ENCODE data around the gene DICER1.
A peak's percentile ranks its signal among the peaks of the same experiment; 100 is the strongest.
"Not testable (repeated sequence)": the region's sequence is repeated elsewhere in the genome, so short reads cannot be mapped to it uniquely, and the experiment has no call there.

The DICER1 gene

DNA sequence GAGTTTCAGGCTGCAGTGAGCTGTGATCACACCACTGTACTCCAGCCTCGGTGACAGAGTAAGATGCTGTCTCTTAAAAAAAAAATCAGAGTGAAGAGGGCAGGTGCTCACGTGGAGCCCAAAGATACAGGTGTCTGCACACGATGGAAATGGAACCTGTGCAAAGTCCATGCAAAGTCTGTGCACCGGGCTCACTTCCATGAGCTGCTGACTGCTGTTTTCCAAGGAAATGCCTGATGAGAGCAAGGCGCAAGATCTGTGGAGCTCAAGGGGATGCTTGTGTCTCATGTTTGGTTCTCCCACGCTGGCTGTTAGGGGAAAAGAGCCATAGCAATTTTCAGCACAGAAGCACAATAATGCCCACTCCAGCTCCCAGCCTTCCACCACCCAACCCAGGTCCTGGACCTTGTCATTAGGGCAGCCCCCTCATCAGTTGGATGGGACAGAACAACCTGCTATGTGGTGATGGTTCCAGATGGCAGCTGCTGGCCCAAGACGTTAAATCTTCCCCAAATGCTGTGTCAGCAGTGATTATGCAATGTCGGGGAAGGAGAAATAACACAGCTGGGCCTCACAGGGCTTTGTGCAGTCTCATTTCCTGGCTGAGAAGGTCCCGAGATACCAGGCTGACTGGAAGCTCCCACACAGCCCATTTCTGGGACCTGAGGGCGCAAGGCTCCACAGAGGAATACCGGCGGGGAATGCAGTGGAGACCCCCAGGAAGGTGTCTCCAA lies 27.9 kb upstream of the DICER1 start:
- no peak for DNase-seq

DNA sequence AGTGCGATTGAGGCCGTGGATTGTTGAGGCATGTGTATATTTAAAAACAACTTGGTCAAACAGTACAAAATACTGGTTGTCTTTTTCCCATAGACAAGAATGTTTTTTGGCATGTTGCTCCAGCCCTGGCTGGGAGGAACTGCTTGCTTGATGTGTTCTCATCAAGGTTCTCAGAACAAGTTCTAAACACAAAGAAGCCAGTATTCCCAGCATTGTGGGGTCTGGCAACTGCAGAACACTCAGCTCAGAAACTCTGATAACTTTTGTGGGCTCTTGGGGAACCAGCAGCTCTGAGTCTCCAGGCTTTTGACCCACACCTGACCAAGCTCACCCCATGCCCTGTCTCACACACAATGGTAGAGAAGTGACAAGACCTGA lies 27.1 kb upstream of the DICER1 start:
- DNase-seq = no peak

DNA sequence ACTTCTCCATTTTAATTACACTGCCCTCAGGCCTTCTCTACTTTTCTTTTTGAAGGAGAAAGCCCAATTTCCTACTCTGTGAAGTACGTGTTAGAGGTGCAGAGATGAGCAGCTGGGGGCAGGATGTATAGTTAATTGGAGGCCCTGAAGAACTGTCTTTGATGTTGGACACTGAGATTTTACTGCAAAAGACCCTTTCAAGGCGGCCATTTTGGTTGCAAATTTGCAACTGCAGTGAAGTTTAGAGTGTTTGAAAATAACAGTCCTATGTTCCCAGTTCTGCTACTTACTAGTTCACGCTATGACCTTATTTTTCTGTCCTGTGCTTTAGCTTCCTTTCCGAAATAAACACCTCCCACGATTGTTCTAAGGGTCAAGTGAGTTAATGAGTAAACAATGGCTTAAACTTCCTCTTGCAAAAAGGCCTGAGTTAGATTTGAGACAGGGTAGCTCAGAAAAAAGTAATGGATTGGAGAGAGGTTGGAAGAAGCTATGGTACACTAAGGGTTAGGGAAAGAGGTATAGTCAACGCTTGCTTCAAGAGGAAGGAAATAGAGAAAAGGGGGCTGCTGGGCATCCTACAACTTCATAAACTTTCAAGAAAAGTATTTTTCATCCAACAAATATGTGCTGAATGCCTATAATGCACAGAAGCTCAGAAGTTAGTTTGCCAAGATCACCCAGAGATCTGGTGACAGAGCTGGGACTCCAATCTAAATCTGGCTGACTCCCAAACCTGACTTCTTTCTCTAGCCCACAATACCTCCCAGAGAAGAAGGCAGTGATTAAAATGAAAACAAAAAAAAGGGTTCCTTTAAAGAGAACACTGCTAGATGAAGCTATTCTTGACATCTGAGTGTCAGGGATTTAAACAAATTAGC lies 26.4 kb upstream of the DICER1 start:
- no peak for DNase-seq

DNA sequence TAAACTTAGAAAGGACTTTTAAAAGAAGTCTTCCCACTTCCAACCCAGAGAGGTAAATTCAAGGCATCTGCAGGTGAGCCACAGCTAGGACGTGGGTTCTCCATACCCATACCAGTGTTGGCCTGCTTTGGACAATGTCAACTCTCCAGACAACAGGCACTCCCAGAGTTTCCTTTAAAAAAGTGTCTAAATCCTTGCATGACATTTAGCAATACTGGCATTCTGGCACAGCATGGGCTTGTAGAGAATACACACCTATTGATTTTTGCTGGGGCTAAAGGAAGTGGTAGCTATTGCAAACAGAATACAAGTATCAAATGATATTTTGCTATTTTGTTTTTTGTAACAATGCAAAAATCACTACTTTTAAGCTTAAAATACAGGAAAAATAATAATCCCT lies 25.8 kb upstream of the DICER1 start:
- DNase-seq = no peak

DNA sequence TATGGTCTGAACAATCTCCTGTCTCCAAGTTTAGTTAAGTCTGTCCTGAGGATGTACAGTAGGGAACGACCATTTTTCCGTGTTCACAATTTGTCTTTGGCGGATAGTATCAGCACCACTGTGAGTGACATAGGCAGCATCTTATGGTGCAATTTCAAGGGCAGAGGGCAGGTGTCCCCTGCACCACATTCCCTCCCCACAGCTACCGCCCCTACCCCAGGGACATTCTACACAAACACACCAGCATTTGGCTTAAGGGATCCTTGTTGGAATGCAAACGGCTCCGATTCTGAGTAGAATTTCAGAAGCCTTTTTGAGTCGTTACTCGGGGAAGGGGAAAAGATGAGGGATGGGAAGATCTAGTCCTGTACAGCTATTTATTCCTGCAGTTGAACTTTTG lies 25.1 kb upstream of the DICER1 start:
- DNase-seq = no peak

DNA sequence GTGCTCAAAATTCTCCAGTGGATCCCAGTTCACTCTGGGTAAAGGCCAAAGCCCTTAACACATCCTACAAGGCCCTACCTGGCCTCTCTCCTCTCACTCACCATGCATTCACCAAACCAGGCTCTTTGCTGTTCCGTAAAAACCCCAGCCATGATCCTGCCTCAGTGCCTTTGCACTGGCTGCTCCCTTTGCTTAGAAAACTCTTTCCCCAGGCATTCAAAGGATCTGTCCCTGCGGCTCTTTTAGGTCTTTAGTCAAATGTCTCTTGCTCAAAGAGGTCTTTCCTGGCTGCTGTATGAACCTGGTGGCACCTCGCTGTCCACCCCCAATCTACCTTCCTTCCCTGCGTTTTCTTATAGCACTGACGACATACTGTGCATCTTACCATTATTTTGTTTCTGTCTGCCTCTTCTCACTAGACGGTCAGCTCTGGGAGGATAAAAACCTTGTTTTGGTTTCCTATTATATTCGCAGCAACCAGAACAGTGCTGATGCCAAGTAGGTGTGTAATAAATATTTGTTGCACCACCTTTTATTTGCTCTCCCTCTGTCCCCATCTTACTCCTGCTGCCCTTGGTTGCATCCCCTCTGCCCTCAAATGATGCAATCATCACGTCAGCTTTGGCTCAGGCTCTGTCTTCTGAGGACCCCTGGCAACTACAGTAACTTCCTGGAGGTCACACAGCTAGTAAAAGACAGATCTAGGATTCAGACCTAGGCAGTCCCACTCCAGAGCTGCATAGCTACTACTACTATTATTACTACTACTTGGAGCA lies 23.8 kb upstream of the DICER1 start:
- DNase-seq = no peak

DNA sequence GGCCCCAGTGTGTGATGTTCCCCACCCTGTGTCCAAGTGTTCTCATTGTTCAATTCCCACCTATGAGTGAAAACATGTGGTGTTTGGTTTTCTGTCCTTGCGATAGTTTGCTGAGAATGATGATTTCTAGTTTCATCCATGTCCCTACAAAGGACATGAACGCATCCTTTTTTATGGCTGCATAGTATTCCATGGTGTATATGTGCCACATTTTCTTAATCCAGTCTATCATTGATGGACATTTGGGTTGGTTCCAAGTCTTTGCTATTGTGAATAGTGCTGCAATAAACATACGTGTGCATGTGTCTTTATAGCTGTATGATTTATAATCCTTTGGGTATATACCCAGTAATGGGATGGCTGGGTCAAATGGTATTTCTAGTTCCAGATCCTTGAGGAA lies 18.3 kb upstream of the DICER1 start:
- DNase-seq = not testable (repeated sequence)

DNA sequence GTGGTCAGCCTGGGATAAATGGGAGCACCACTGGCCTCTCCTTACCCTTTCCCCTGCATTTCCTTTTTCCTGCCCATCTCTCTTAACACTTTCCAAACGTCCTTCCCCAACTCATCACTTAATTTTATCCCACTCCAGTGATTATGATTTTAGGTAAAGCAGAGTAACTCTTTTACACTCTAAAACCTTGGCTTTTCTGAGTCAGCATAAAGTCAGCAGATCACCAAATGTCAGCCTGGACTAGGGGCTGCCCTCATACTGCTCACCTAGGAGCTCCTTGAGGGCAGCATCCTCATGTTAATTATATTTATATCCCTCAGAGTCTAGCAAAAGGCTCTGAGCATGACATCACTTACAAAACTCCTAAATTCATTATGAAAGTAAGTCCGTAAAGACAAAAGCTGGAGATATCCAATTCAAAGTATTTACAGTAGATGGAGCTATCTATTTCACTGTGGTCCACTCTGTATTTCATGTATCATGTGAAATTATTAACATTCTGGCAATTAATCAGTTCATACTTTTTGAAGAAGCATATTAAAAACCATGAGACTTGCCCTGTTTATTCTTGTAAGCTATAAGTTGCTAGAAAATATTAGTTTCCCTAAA lies 17.0 kb upstream of the DICER1 start:
- peak; percentile 63 for DNase-seq

DNA sequence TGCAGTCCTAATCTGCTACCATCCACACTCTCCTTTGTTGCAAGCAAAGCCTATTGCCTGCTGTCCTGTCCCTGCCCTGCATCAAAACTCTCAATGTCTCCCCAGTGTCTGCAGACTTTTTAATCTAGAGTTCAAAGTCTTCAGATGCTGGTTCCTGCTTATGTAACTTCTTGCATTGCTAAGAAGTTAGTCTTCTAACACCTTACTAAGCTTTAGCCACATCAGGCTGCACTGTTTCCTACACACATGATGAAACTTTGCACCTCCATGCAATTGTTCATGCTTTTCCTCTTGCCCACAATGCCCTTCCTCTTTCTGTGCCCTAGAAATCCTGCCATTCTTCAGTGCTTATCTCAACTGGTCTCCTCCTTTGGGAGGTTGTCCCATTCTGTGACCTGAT lies 16.2 kb upstream of the DICER1 start:
- DNase-seq = no peak

DNA sequence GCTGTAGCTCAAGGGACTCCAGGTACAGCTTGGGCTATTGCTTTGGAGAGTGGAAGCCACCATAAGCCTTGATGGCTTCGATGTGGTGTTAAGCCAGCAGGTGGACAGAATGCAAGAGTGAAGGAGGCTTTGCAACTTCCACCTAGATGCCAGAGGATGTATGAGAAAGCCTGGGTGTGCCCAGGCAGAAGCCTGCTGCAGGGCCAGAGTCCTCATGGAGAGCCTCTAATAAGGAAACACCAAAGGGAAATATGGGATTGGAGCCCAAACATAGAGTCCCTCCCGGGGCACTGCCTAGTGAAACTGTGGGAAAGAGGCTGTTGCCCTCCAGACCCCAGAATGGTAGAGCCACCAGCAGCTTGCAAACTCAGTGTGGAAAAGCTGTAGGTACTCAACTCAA lies 9.8 kb upstream of the DICER1 start:
- no peak for DNase-seq

DNA sequence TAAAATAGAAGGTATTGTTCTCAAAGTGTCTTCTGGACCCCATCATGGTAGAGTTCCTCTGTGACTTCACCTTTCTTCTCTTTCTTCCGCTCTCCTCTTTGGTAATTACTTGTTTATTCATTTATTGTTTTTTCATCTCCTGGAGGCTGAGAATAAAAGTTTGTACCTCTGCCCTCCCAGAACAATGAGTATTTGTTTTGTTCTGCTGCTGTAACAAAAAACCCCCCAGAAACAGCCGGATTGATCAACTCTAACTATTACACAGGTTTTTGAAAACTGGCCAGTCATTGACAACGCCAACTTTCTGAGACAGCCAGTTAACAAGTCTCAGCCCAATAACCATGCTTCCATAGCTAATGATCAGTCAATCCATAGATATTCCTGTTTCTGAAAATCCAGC lies 8.2 kb upstream of the DICER1 start:
- no peak for DNase-seq

DNA sequence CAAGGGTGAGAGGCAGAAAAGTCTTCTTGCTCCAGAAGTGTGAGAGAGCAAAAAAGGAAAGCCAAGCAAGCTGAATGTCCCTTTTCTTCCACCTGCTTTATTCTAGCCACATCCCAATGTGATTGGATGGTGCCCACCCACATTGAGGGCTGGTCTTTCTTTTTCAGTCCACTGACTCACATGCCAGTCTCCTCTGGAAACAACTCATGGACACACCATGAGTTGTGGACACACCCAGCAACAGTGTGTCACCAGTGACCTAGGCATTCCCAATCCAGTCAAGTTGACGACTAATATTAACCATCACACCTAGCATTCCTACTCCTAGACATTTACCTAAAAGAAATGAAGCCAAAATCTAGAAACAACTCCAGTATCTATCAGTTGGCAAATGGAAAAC lies 7.2 kb upstream of the DICER1 start:
- no peak for DNase-seq

DNA sequence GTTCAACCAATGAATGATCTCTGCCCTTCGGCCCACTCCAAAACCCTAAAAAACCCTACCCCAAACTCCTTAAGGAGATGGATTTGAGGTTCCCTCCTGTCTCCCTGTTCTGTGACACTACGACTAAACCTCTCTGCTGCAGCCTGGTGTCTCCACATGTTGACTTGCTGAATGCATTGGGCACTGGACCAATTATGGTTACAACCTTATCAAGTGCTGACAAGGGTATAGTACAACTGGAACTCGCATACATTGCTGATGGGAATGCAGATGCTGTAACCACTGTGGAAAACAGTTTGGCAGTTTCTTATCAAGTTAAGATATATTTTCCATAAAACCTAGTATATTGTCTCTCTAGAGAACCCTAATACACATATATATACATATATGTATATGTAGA lies 6.3 kb upstream of the DICER1 start:
- no peak for DNase-seq

DNA sequence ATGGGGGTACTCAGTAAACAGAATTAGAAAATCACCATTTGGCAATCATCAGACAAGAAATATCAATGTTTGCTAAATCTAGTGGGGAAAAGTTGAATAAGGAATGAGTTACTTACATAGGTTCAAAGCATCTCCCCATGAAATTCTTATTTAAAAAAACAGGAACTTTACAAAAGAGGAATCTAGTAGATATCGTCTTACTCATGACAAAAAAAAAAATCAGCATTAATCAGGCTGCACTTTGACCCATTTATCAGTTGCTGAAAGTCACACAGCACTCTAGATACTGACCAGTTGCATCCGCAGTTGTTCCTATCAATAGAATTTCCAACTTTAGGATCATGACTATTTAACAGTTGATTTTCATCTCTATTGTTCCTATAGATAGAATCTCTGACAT lies 5.8 kb upstream of the DICER1 start:
- no peak for DNase-seq

DNA sequence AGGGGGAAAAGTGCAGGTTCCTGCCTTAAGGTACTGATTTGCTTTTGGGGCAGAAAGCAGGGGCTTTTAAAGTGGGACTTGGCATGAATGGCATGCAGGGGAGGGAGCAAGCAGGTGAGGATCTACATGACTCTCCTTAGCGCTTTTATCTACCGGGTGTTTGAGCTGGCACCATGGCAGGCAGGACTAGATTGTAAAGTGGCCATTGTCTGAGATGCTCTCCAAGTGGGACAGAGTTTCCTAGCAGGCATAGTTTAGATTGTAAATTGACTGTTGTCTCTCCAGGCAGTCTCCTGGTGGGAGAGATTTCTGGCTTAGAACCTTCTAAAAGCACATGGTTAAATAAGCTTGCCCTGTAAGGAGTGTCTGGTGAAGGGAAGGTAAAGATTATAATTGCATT lies 5.3 kb upstream of the DICER1 start:
- no peak for DNase-seq

DNA sequence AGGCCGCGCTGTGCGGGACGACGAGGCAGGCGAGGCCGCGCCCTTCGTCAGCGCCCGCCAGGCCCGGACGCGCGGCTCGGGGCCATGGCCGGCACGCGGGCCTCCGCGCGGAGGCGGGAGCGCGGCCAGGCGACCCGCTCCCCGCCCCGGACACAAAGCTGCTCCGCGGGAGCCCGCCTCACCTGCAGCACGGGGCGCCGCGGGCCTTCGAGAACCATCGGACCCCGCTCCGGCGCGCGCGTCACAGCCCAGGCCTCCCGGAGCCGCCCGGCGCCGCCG lies 342 bp downstream of the DICER1 start:
- no peak for DNase-seq

DNA sequence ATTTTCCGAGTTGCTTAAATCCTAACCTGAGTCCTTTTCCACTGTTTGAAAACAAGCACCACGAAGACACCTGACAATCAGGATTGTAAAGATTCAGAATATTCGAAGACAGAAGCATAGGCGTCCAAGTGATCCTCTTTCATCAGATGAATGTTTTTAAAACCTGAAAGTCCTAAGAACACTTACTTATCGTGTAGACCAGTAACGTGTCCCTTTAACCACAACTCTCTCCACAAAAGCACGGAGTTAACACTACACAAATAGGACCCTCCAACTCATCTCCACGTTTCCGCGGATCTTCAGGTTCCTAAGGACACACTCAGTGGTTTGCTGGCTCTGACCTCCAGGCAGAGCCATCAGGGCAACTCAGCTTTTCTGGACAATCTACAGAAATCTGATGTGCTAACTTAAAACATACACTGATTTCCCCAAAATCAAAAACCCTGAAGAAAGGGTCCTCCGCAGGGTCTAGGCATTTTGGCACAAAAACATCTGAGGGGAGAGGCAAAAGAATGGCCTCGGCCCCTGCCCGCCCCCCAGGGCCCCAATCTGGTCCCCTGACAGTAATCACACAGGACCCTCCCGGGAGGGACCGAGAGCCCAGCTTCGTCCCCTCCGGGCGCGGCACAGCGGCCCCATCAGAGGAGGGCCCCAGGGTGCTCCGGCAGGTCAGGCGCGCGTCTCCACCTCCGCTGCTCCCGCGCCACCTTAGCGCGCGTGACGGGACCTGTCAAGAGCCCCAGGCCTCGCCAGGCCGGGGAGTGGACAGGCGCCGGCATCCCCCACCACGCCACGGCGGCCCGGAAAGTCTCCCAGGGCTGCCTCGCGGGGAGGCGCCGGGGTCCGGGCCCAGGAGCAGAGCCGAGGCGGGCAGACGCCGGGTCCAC lies 925 bp downstream of the DICER1 start:
- peak; percentile 27 for DNase-seq

DNA sequence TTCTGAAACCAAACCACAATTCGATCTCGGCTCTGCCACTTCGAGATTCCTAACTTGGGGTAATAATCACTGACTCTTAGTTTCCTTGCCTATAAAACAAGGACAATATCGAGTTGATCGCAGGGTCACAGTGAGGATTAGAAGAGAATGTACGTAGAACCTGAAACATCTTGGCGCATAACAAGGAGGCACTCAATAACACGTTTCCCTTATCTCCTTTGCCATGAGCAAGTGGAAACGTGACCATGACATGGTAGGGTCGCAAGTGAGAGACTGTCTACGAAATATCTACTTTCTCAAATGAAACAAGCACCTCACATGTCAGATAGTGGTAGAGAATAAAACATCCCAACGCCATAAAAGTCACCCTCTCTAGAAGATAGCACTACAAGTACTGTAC lies 2.3 kb downstream of the DICER1 start:
- DNase-seq = no peak

DNA sequence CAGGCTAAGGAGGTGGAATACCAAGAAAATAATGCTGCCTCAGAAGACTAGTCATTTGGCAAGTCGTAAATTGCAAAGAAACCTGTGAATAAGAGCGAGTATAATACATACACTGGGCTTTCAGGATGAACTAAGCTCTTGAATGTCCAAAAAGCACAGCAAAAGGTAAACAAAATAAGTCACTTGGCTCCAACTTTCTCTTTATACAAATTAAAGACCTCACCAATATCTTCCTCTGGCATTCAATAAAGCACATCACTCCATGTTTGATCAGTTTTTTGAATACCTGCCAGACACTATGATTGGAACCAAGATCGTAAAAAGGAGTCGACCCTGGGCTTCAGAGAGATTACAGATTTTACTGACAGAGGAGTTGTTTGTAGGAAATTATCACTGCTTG lies 3.5 kb downstream of the DICER1 start:
- no peak for DNase-seq

DNA sequence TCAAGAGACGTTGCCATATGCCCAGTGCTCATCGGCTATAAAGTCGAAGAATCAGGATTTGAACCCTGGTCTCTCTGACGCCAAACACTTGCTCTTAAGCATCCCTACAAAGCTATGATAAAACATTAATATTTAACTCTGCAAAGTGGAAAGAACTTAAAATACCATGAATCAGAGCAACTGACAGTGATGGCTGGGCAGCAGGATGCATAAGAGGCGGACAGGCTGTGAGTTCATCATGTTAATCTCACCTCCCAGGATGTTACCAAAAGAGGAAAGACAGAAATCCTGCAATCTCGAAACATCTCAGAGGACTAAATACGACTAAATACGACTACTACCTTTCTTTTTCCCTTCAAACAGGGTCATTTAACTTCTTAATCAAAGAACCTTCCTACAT lies 5.8 kb downstream of the DICER1 start:
- DNase-seq = no peak

DNA sequence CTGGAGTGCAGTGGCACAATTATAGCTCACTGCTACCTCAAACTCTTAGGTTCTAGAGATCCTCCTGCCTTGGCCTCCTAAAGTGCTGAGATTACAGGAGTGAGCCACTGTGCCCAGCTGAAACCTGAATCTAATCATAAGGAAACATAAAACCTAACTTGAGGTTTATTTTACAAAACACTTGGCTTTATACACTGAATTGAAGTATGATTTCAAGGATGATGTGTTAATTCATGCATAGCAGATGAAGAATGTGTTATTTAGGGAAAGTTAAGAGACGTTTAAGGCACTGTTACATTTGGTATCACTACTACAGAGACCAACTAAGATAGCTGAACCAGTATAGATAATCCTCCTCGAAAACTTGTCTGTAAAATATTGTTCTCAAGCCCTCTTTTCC lies 6.4 kb downstream of the DICER1 start:
- DNase-seq = no peak

DNA sequence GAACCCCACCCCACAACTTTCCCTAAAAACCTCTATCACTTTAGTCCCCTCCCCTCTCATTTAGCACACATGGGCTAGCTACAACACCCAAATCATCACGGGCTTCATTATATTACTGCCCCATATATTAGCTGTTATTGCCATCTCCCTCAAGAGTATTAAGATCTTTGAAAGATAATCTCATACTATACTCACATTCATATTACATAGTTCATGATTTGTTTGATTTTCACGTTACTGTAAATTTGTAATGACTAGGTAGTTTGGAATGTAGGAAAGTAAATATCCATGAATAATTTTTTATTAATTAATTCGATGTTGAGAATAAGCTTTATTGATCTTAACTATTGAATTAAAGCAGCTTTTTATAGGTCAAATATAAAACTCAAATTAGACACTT lies 7.9 kb downstream of the DICER1 start:
- no peak for DNase-seq

DNA sequence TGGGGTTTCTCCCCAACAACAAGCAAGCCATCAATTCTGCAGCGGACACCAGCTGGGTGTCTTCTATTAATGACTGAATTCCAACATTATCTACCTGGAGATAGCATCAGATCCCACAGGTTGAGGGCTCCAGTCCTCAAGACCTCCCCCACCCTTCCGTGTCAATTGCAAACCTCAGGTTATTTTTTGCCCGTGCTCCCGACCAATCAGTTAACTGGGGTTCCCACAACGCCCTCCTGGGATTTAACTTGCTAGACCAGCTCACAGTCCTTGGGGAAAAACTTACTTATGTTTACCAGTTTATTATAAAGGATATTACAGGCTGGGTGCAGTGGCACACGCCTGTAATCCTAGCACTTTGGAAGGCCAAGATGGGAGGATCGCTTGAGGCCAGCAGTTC lies 9.7 kb downstream of the DICER1 start:
- no peak for DNase-seq

Data from NCI-H1694 treated with DMSO at 0.1 percent for 48 hours (cell line).